ENCODE measurements around the gene NCF2.

NCF2 gene

DNA sequence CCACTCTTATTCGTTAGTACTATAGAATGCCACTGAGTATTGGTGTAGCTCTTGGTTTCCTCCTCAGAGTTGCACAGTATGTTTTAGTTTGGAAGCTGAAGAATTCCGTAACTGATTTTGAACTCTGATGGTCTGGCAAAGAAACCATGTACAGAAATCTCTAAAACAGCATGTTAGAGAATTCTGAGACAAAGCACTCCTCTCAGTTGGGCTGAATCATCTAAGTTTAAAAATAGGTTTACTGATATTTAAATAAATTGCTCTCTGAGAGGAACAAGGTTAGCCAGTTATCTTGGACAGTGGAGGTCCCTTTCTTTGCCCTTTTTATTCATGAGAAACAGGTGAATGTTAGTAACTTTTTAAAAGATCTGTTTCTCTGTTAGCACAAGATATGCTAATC lies 43.8 kb downstream of the NCF2 start:
- H3K4me3 ChIP-seq (ENCODE audit: low read depth, low read length): no peak overlapping the region
- DNase-seq (ENCODE audit: low read depth): no peak

DNA sequence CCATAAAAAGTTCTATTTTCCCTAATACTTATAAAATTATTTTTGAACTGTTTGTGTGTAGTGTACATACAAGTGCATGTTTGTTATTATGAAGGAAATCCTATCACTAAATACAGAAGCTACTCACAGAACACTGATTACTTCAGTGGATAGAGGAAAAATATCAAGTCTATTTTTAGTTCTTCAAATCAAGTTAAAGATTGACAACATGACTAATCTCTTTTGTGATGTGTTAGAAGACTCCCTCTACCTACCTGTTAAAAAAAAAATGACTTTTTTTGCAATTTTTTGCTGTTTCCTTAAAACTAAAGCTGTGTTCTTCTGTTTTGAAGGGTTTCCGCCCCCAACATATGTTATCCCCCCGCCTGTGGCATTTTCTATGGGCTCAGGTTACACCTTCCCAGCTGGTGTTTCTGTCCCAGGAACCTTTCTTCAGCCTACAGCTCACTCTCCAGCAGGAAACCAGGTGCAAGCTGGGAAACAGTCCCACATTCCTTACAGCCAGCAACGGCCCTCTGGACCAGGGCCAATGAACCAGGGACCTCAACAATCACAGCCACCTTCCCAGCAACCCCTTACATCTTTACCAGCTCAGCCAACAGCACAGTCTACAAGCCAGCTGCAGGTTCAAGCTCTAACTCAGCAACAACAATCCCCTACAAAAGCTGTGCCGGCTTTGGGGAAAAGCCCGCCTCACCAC lies 45.5 kb downstream of the NCF2 start:
- TF ChIP-seq, protein P1, sequence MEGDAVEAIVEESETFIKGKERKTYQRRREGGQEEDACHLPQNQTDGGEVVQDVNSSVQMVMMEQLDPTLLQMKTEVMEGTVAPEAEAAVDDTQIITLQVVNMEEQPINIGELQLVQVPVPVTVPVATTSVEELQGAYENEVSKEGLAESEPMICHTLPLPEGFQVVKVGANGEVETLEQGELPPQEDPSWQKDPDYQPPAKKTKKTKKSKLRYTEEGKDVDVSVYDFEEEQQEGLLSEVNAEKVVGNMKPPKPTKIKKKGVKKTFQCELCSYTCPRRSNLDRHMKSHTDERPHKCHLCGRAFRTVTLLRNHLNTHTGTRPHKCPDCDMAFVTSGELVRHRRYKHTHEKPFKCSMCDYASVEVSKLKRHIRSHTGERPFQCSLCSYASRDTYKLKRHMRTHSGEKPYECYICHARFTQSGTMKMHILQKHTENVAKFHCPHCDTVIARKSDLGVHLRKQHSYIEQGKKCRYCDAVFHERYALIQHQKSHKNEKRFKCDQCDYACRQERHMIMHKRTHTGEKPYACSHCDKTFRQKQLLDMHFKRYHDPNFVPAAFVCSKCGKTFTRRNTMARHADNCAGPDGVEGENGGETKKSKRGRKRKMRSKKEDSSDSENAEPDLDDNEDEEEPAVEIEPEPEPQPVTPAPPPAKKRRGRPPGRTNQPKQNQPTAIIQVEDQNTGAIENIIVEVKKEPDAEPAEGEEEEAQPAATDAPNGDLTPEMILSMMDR (conservative IDR thresholded peaks at IDR 0.05; ENCODE audit: low read depth, low read length): no peak
- no peak overlapping the region for H3K4me3 ChIP-seq (ENCODE audit: low read depth, low read length)
- no peak for DNase-seq (ENCODE audit: low read depth)

More for the DNA sequence above, 43.8 kb downstream of the NCF2 start:
- TF ChIP-seq, protein P1 (conservative IDR thresholded peaks at IDR 0.05; ENCODE audit: low read depth, low read length): no peak

DNA sequence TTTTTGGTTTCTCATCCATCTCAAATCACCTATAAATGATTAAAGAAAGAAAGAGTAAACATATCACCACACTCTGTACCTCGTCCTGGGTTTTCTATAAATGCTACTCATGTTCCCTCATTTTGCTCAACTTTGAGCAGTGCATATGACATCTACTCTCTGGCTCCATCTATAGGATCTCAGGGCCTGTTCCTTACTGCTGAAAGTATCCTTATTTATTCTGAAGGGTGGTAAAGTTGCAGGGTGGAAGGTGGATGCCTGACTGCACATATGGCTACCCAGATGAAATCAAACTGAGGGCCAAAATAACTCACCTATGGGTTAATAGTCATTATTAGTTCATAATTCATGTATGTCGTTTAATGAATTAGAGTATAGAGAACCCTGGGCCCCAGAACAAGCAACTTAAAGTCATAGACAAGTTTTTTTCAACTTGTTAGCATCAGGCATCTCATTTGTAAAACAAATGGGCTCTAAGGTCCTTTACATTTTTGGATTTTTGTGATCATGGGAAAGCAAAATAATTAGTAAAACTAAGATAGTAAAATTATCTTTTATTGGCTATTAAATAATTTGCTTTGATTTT lies 46.5 kb downstream of the NCF2 start:
- peak; percentile 87 for DNase-seq (ENCODE audit: low read depth)
- TF ChIP-seq, protein P1 (conservative IDR thresholded peaks at IDR 0.05; ENCODE audit: low read depth, low read length): peak; percentile 84
- H3K4me3 ChIP-seq (ENCODE audit: low read depth, low read length): peak overlapping the region; percentile 10

DNA sequence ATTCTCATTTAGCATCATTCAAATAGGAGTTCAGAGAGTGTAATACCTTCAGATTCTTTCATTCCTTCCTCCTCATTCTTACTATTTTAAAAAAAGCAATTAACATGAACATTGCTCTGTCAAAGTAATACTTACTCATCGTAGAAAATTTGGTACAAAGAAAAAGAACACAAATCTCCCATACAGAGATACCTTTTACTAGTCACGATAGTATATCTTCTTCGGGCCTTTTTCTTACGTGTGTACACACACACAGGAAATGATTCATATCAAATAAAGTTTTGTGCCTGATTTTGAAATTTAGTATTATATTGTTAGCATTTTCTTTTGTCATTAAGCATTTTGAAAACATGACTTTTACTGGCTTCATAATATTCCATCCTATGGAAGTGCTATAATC lies 52.9 kb downstream of the NCF2 start:
- TF ChIP-seq, protein P1 (conservative IDR thresholded peaks at IDR 0.05; ENCODE audit: low read depth, low read length): no peak
- H3K4me3 ChIP-seq (ENCODE audit: low read depth, low read length): no peak overlapping the region
- DNase-seq (ENCODE audit: low read depth): no peak

DNA sequence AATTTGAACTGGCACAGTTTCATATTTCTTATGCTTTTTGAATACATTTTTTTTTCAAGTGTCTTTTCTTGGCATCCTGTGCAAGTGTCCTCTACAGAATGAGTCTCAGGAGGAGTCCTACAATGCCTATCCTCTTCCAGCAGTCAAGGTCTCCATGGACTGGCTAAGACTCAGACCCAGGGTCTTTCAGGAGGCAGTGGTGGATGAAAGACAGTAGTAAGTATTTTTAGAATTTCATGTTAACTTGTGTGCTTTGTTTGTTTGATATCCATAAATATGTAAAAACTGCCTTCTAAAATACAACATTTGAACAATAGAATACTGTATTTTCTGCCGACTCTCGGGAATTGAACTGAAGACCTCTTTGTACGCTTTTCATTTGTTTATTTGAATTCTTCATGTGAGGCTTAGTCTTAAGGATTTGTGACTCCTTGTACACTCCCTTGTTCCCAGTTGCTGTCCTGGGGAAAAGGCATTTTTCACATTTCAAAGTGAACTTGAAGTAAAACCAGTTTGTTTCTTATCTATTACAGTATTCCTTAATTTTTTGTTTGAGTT lies 56.6 kb downstream of the NCF2 start:
- TF ChIP-seq, protein P1 (conservative IDR thresholded peaks at IDR 0.05; ENCODE audit: low read depth, low read length): no peak
- H3K4me3 ChIP-seq (ENCODE audit: low read depth, low read length): no peak overlapping the region
- no peak for DNase-seq (ENCODE audit: low read depth)

DNA sequence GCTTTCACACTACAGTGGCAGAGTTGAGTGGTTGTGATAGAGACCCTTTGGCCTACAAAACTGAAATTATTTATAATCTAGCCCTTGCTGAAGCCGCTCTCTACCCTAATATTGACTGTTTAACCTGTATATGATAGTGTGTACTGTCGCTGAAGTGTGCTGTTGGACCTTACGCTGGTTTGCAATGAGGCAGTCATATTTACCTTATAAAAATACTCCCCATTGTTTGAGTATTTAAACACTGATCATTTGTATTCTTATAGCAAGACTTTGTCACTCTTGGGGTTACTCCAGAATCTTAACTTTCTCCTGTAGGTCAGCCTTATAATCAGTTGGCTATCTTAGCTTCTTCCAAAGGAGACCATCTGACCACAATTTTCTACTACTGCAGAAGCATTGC lies 61.7 kb downstream of the NCF2 start:
- TF ChIP-seq, protein P1 (conservative IDR thresholded peaks at IDR 0.05; ENCODE audit: low read depth, low read length): no peak
- DNase-seq (ENCODE audit: low read depth): no peak
- H3K4me3 ChIP-seq (ENCODE audit: low read depth, low read length): no peak overlapping the region
